Panc1 (cell line): ENCODE data around the gene NIFK. TPM values are rescaled to one million over a fixed set of nuclear protein-coding genes. Genes with fewer than 3 reads are reported as not detected.

Experiments used
- ATAC-seq: fragments of 200-7000 bp; cut with Tn5 transposase; 2 replicates; pipeline ENCODE4 v1.9.1; 2020; ENCODE audit warnings: mild to moderate bottlenecking, moderate library complexity
- BruUV-seq: library from RNA; stranded (reverse); fragments of 400-500 nt; replicated peaks from 2 replicates; lab custom pipeline; 2021; lab: Mats Ljungman, UMichigan
- CTCF ChIA-PET: fragments of 300-600 bp; sonication (Branson Sonifier 250); formaldehyde crosslinking; loops from one replicate; lab custom pipeline; 2022; ENCODE audit warnings: antibody characterized with exemption; lab: Charles Lee
- POLR2A ChIA-PET: fragments of 300-600 bp; sonication (Branson Sonifier 250); formaldehyde crosslinking; loops from one replicate; lab custom pipeline; 2022; ENCODE audit warnings: antibody characterized with exemption; lab: Charles Lee
- DNase-seq: peaks from one replicate; pipeline ENCODE4 v3.0.0-alpha.2; 2010; ENCODE audit warnings: low read depth, low spot score
- H3K27ac ChIP-seq: 2 replicates; pipeline ENCODE4 v1.5.1; 2011; ENCODE audit warnings: mild to moderate bottlenecking, low read length, inconsistent platforms
- H3K27me3 ChIP-seq: fragments of 200-500 bp; sonication (Bioruptor generic); 2 replicates; pipeline ENCODE4 v1.6.0; 2014; ENCODE audit warnings: low read length, inconsistent platforms; ENCODE audit not compliant: control insufficient read depth, insufficient read depth
- H3K36me3 ChIP-seq: fragments of 200-500 bp; sonication (Bioruptor generic); 2 replicates; pipeline ENCODE4 v1.5.1; 2014; ENCODE audit warnings: inconsistent platforms, mild to moderate bottlenecking, low read length, moderate library complexity; ENCODE audit not compliant: control insufficient read depth, insufficient read depth
- H3K4me1 ChIP-seq: 2 replicates; pipeline ENCODE4 v1.5.1; 2011; ENCODE audit warnings: inconsistent platforms, mild to moderate bottlenecking, low read length, moderate library complexity; ENCODE audit not compliant: control insufficient read depth, insufficient read depth
- H3K4me3 ChIP-seq, 2 experiments: 2 replicates each; pipeline ENCODE4 v1.5.1; 2011 to 2012; ENCODE audit warnings: low read depth in 2 of 2, low read length in 2 of 2, mild to moderate bottlenecking in 2 of 2, inconsistent platforms in 1 of 2, moderate library complexity in 1 of 2
- H3K9me3 ChIP-seq: fragments of 200-500 bp; sonication (Bioruptor generic); 2 replicates; pipeline ENCODE4 v1.5.1; 2014; ENCODE audit warnings: low read depth, mild to moderate bottlenecking, inconsistent platforms, low read length, moderate library complexity; ENCODE audit not compliant: control insufficient read depth, insufficient read depth
- POLR2AphosphoS5 ChIP-seq: IDR thresholded peaks from 2 replicates; pipeline ENCODE4 v1.6.1; 2012; ENCODE audit warnings: mild to moderate bottlenecking, low read depth, low read length, moderate library complexity
- SIN3A ChIP-seq: IDR thresholded peaks from 2 replicates; pipeline ENCODE4 v1.6.1; 2012; ENCODE audit warnings: low read depth, mild to moderate bottlenecking, low read length, moderate library complexity, borderline replicate concordance; ENCODE audit not compliant: insufficient read depth
- TCF7L2 ChIP-seq: IDR thresholded peaks from 2 replicates; pipeline ENCODE4 v1.6.1; 2011; ENCODE audit warnings: mild to moderate bottlenecking, low read depth, low read length, inconsistent platforms
- in situ Hi-C: cut with HindIII; loops from 2 replicates; pipeline ENCODE4 v1.10.0; 2016; ENCODE audit warnings: low sequenced_read_pairs, low pct_unique_long_range_greater_than_20kb
- intact Hi-C: fragments of 100-400 bp; cut with micrococcal nuclease; formaldehyde crosslinking; loops from one replicate; pipeline ENCODE4 v1.10.0; 2022; ENCODE audit not compliant: unreplicated experiment
- total RNA-seq: library from RNA; stranded (reverse); gene quantifications from one replicate; pipeline ENCODE4 v1.2.1, GENCODE V29; 2021; ENCODE audit not compliant: unreplicated experiment
- TF ChIP-seq, protein P1 (sequence below): fragments of 450-650 bp; IDR thresholded peaks from 2 replicates; pipeline ENCODE4 v1.5.1; 2017; ENCODE audit warnings: mild to moderate bottlenecking
- TF ChIP-seq, protein P2 (sequence below), 2 experiments: IDR thresholded peaks; 2 replicates each; pipeline ENCODE4 v1.6.1; 2011 to 2012; ENCODE audit warnings: low read depth in 2 of 2, control low read depth in 1 of 2, low read length in 1 of 2, mild to moderate bottlenecking in 1 of 2, moderate library complexity in 1 of 2; ENCODE audit not compliant: insufficient read depth in 1 of 2

The NIFK gene
- total RNA-seq, 1 experiment from 2014 or later: 84.5 TPM

DNA sequence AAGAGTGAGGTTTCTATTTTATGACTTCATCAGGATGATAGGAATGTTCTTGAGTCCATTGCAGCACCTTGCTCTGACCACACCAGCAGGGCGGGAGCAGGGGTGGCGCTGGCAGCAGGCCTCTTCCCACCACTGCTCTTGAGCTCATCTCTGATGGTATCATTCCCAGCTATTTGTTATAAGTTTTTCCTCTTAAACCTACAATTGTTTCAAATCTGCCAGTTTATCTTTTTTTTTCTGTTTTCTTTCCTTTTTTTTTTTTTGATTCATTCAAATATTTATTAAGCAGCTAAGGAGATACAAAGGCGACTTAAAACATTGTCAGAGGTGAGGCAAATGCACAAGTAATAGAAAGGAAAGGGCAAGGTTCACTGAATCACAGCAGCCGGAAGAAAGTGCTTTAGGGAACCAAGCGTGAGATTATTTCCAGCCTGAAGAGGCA is 28.7 kb downstream of the NIFK start:
- no peaks in the 10 kb centered on the region for H3K27me3 ChIP-seq
- H3K9me3 ChIP-seq: no peaks in the 10 kb centered on the region
- H3K4me3 ChIP-seq: no peak overlapping the region
- H3K27ac ChIP-seq: no peak overlapping the region
- no peaks in the 10 kb centered on the region for H3K4me1 ChIP-seq
- in situ Hi-C loops (no loop called here), intact Hi-C loops (no loop called here)
- TF ChIP-seq POLR2AphosphoS5 (no peak), TCF7L2 (no peak), SIN3A (no peak)
- TF ChIP-seq, protein P1, sequence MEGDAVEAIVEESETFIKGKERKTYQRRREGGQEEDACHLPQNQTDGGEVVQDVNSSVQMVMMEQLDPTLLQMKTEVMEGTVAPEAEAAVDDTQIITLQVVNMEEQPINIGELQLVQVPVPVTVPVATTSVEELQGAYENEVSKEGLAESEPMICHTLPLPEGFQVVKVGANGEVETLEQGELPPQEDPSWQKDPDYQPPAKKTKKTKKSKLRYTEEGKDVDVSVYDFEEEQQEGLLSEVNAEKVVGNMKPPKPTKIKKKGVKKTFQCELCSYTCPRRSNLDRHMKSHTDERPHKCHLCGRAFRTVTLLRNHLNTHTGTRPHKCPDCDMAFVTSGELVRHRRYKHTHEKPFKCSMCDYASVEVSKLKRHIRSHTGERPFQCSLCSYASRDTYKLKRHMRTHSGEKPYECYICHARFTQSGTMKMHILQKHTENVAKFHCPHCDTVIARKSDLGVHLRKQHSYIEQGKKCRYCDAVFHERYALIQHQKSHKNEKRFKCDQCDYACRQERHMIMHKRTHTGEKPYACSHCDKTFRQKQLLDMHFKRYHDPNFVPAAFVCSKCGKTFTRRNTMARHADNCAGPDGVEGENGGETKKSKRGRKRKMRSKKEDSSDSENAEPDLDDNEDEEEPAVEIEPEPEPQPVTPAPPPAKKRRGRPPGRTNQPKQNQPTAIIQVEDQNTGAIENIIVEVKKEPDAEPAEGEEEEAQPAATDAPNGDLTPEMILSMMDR: no peak
- TF ChIP-seq, protein P2, sequence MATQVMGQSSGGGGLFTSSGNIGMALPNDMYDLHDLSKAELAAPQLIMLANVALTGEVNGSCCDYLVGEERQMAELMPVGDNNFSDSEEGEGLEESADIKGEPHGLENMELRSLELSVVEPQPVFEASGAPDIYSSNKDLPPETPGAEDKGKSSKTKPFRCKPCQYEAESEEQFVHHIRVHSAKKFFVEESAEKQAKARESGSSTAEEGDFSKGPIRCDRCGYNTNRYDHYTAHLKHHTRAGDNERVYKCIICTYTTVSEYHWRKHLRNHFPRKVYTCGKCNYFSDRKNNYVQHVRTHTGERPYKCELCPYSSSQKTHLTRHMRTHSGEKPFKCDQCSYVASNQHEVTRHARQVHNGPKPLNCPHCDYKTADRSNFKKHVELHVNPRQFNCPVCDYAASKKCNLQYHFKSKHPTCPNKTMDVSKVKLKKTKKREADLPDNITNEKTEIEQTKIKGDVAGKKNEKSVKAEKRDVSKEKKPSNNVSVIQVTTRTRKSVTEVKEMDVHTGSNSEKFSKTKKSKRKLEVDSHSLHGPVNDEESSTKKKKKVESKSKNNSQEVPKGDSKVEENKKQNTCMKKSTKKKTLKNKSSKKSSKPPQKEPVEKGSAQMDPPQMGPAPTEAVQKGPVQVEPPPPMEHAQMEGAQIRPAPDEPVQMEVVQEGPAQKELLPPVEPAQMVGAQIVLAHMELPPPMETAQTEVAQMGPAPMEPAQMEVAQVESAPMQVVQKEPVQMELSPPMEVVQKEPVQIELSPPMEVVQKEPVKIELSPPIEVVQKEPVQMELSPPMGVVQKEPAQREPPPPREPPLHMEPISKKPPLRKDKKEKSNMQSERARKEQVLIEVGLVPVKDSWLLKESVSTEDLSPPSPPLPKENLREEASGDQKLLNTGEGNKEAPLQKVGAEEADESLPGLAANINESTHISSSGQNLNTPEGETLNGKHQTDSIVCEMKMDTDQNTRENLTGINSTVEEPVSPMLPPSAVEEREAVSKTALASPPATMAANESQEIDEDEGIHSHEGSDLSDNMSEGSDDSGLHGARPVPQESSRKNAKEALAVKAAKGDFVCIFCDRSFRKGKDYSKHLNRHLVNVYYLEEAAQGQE (IDR thresholded peaks at IDR 0.05; ENCODE audit: insufficient read depth in 1 of 2, low read depth in 2 of 2, low read length in 1 of 2): no peak
- ChIA-PET POLR2A (no interaction called here), CTCF (interaction anchor here (0.6 kb wide), 1 partner anchor 8 kb away, joined by 8 read pairs; no protein-coding TSS in a partner anchor)
- DNase-seq (no peak), ATAC-seq (no peak)
- H3K36me3 ChIP-seq: no peaks in the 10 kb centered on the region
- BruUV-seq: no TSS peak

DNA sequence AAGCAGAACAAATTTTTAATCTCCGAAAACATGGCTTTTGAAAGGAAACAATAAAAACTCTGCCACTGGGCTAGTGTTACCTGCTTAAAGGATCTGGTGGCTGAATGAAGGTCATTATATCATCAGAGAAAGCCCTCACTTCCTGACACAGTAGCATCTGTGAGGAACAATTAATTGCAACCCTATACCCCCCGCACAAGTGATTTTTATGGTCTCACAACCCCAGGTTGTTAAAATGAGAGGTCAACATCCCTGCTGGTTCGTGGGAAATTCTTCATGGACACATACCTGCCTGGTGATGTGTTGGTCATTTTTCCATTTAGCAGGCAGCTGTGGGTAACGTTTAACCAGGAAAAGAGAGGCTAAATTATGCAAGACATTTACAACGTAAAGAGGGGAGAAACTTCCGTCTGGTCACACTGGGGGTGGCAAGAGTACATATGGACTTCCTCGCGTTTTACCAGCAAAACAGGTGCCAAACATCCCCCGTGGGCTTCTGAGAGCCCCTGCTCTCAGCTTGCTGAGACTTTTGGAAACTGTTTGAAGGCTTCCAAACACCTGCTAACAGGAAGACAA is 29.2 kb downstream of the NIFK start:
- TF ChIP-seq, protein P2 (IDR thresholded peaks at IDR 0.05; ENCODE audit: insufficient read depth in 1 of 2, low read depth in 2 of 2, low read length in 1 of 2): no peak
- TF ChIP-seq, protein P1: no peak
- no peak for TF ChIP-seq TCF7L2
- no peak for TF ChIP-seq SIN3A
- no peak for TF ChIP-seq POLR2AphosphoS5
- intact Hi-C loops: no loop called here
- Histone ChIP-seq H3K4me3 (no peak overlapping the region), H3K27ac (no peak overlapping the region), H3K36me3 (no peaks in the 10 kb centered on the region), H3K4me1 (no peaks in the 10 kb centered on the region), H3K27me3 (no peaks in the 10 kb centered on the region), H3K9me3 (no peaks in the 10 kb centered on the region)
- POLR2A ChIA-PET: no interaction called here
- DNase-seq (no peak), ATAC-seq (no peak)
- in situ Hi-C loops: no loop called here
- CTCF ChIA-PET: no interaction called here
- BruUV-seq: no TSS peak
